ENCODE data around the gene CARD11.

Gene CARD11

DNA sequence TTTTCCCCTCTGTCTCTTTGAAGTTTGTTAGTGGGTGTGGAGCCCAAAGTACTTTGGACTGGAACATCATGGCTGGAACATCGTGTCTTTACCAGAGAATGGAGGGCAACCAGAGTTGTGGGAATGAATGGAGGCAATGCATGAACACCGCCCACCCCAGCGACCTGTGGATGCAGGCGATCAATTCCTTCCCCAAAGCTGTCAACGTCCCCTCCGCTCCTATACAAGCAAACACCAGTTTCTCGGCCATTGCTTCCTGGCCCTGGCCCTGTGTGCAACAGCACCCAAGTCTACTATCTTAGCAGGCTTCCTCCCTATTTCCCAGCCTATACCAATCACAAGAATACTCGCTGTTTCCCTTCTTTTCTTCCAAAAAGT is 62.6 kb downstream of the CARD11 start:
- DNase-seq (ENCODE audit: low read depth), result no peak

DNA sequence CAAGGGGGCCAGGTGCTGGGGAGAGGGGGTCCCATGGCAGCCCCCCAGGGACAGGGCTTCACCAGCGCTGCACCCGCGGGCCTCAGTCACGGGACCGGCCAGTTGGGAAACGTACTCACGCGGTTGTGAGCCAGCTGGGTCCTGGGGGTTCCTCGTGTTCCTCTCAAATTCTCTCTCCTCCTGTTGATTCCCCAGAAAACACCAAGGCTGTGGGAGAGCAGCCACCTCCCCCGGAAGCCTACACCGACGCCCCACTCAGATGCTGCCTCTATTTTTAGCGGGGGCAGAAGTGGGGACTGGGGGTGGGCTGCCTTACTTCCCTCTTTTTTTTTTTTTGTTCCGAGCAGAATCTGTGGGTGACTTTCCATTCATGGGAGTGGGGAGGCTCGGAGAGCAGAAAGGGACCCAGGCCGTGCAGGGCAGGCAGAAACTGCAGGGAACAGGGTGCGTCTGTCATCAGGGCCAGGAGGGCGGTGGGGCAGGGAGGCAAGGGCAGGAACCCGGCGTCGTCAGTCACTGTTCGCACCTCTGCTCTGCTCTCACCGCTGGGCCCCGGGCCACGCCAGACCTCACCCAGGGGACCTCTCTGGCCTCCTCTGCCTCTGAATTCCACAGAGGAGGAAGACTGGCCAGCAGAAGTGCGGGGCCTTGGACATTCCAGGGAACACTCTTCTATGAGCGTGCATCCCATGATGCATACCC is 63.1 kb downstream of the CARD11 start:
- DNase-seq (ENCODE audit: low read depth), result no peak

DNA sequence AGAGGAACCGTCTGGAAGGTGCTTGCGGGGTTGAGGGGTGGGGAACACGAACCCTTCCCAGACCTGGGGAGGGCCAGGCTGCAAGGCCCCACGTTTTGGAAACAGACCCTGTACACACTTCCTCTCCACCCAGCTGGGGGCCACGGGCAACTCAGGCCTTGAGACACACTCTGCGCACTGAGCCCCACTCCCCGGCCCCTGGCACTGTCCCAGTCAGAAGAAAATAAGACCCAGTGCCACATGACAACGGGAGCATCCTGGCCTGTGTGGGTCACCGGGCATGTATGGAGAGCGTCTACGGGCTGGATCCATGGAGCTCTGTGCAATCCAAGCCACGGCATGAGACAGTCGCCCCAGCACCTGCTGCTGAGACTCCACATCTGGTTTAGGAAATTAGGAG is 63.7 kb downstream of the CARD11 start:
- DNase-seq (ENCODE audit: low read depth), result no peak

DNA sequence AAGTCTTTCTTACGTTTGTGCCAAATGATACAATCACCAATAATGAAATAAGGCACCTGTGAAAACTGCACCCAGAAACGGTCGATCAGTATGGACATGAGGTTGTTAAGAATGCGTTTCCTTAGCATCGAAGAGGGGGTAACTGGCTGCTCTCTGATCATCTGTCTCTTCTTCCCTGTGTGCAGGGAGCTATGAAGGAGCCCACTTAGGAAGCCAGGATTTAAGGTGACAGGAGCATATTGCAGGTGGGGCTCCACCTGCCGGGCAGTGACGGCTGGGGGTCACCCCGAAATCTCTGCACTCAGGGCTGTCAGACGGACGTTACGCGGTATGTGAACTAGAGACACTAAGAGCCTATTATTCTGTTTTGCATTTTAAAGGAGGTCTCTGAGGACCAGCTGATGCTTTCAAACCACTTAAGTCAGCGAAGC is 64.5 kb downstream of the CARD11 start:
- no peak for DNase-seq (ENCODE audit: low read depth)

DNA sequence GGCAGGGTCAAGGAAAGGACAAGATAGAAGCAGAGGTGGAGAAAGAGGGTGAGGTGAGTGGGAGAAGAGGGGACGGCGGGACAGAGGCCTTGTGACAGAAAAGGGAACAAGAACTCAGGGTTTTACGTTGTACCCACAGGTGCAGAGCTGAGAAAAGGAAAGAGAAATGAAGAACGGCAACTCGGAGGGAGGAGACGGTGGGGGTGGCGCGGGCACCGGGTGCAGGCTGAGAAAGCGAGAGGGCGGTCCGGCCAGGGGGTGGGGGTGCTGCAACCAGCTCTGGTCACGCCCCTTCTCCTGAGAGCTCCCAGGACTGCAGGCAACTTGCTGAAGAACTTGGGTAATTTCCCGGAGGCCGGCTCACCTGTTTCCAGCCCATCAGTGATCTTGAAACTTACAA is 65.3 kb downstream of the CARD11 start:
- peak; percentile 10 for DNase-seq (ENCODE audit: low read depth)

DNA sequence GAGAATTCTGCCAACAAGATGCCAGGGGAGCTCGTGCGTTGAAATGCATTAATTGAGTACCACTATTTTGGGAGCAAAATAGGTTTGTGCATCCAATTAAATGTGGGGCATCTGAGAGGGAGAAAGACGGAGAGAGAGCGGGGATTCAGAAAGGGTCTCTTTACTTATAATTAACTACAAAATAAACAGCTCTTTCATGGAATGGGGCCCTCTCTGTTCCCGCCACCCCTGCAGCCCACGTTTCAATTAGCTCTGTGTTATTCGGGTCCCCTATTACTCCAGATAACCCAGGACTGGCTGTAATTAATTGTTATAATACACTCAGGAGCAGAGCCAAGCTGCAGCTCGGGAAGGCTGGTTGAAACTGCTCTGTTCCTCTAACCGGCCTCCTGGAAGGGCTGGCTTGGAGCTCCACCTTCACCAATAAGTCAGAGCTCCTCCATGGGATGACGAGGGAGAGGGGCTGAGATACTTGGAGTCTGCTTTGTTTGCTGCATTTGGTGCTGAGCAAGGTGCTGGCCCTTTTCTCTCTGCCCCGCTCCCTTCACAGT is 67.8 kb downstream of the CARD11 start:
- no peak for DNase-seq (ENCODE audit: low read depth)

DNA sequence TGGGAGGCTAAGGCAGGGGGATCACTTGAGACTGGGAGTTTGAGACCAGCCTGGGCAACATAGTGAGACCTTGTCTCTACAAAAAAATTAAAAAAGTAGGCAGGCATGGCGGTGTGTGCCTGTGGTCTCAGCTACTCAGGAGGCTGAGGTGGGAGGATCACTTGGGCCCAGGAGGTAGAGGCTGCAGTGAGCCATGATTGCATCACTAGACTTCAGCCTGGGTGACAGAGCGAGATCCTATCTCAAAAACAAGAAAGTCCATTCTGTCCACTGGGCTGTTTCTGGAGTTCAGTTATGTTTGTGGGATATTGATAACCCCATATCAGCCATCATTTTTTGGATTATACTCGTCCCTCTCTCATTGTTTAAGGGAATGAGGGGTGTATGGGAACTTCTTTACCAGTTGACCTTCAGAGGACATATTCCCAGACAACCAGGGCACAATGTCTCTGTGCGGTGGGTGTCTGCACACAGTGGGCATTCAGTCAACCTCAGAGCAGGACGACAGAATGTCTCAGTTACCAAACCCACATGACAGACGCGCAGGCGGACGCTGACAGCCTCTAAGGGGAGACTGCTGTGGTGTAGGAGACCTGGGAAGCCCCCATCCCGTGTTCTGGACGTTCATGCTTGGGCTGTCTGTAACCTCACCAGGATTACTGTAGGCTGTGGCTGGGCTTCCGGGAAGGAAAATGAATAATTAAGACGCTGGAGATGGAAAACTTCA is 69.4 kb downstream of the CARD11 start:
- DNase-seq (ENCODE audit: low read depth), result no peak

DNA sequence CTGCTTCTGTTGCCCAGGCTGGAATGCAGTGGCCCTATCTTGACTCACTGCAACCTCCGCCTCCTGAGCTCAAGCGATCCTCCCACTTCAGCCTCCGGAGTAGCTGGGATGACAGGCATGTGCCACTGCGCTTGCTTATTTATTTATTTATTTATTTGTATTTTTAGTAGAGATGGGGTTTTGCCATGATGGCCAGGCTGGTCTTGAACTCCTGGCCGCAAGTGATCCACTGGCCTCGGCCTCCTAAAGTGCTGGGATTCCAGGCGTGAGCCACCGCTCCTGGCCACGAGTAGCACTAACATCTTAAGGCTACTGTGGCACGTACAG is 70.9 kb downstream of the CARD11 start:
- DNase-seq (ENCODE audit: low read depth), result no peak

DNA sequence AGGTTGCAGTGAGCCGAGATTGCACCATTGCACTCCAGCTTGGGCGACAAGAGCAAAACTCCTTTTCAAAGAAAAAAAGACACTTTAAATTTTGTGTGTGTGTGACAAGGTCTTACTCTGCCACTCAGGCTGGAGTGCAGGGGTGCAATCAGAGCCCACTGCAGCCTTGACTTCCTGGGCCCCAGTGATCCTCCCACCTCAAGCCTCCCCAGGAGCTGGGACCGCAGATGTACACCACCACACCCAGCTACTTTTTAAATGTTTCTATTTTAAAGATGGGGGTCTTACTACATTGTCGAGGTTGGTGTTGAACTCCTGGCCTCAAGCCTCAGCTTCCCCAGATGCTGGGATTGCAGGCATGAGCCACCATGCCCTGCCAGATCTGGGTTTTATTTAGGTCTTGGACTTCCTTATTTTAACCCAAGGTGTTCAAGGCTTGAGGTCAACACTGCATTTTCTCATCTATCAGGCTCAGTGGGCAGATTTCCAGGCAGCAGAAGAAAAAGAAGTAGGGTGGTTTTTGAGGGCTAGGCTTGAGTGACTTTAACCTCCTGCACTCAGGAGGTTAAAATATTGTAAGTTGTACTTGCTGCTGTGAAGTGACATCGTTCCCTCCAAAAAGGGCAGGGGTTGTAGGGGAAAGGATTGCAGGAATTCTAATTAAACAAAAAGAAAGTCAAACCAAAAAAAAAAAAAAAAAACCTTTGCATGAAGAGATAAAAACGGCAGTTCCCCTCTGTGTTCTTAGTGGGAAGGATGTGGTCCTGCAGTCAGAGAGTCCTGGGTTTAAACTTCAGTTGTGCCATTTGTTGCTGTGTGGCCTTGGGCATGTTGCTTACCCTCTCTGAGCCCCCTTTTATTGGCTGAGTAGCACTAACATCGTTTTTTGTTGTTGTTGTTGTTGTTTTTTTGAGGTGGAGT is 71.5 kb downstream of the CARD11 start:
- DNase-seq (ENCODE audit: low read depth), result no peak

DNA sequence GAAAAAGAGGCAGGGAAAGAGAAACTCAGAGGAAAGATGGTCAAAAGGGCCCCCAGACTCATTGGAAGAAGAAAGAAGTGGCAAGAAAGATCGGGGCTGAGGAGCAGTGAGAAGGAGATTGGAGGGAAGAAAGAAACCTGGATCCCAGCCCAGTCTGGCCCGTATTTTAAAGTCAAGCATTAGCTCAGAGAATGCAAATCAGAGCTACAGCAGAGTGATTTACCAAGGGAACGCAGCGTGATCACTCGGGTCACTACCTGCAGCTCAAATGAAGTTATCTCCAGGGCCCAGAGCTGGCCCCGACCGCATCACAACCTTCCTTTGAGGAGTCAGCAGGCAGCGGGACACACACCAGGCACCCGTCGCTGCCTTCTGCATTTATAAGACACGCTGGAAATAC is 72.8 kb downstream of the CARD11 start:
- no peak for DNase-seq (ENCODE audit: low read depth)

DNA sequence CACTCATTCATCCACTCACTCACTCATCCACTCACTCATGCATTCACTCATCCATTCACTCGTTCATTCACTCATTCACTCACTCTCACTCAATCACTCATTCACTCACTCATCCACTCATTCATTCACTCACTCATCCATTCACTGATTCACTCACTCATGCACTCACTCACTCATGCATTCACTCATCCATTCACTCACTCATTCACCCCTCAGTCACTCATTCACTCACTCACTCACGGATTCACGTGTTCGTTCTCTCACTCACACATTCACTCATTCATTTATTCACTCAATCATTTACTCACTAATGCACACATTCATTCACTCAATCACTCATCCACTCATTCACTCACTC is 73.4 kb downstream of the CARD11 start:
- DNase-seq (ENCODE audit: low read depth), result no peak

DNA sequence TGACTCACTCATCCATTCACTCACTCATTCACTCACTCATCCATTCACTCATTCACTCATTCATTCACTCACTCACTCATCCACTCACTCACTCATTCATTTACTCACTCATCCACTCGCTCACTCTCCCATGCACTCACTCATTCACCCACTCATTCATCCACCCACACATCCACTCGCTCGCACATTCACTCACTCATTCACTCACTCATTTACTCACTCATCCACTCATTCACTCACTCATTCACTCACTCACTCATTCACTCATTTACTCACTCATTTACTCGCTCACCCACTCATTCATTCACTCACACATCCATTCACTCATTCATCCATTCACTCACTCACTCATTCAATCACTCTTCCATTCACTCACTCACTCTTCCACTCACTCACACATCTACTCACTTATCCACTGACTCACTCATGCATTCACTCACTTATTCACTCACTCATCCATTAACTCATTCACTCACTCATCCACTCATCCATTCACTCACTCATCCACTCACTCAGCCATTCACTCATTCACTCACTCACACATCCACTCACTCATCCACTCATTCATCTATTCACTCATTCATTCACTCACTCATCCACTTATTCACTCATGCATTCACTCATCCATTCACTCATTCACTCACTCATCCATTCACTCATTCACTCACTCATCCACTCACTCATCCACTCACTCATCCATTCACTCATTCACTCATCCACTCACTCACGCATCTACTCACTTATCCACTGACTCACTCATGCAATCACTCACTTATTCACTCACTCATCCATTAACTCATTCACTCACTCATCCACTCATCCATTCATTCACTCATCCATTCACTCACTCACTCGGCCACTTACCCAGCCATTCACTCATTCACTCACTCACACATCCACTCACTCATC is 74.0 kb downstream of the CARD11 start:
- no peak for DNase-seq (ENCODE audit: low read depth)

DNA sequence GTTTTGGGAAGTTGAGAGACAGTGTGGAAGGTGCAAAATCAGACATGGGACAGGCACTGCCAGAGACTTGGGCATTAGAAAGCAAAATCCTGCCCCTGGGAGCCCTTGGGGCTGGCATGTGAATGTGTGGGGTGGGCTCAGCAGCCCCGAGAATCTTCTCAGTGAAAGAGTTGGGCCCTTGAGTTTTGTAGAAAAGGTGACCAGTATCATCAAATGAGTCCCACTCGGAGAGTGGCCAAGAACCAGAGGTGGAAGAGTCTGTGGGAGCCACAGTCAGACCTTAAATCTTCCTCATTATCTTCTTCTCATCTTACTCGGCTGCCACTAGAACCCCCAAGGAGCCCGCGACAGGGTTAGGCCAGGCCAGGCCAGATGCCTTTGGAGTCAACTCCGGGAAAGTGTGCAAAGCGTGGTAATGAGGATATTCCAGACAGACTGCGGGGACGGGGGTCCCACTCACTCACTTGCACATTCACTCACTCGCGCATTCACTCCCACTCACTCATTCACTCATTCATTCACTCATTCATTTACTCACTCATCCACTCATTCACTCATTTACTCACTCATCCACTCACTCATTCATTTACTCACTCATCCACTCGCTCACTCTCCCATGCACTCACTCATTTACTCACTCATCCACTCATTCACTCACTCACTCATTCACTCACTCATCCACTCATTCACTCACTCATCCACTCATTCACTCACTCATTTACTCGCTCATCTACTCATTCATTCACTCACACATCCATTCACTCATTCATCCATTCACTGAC is 74.9 kb downstream of the CARD11 start:
- no peak for DNase-seq (ENCODE audit: low read depth)

DNA sequence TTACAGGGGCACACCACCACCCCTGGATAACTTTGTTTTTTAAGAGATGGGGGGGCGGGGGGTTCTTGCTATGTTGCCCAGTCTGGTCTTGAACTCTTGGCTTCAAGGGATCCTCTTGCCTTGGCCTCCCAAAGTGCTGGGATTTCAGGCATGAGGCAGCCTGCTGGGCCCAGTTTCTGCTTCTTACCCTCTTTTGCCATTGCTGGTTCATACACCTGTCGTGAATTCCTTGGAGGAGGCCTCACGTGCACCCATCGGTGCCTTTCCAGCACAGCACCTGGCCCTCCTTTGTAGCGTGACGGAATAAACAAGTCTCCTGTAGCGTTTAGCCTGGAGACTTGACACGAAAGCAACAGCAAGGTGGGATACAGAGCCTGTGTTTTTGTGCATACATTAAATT is 75.5 kb downstream of the CARD11 start:
- DNase-seq (ENCODE audit: low read depth), result no peak

DNA sequence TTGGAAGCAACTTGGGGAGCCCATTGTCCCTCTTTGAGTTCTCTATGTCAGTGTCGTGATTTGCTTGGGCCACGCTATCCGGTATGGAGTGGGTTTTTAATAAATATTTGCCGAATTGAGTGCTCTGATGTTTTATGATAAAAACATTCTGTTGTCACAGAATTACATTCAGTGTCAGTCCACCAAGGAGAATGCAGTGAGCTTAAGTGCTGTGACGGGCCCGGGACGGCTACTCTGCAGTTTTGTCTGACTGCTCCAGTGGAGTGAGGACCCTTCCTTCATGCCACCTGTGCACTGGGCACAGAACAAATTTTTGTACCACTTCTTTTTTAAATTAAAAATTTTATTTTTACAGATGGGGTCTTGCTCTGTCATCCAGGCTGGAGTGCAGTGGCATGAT is 76.0 kb downstream of the CARD11 start:
- DNase-seq (ENCODE audit: low read depth), result no peak

DNA sequence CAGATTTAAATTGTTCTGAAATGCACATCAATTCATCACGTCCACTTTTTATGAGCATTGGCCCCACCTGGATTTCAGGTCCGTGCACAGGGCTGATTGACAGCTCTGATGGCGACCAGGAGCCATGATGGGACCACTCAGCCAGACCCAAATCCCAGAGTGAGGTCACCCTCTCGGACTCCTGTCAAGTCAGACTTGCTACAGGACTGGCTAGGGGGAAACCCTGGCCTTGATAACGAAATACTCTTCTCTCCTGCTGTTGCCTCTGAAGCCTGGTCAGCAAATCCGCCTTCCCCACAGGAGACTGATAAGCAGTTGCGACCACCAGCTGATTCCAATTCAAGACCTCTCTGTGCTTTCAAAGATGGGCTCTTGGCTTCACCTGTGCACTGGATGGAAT is 76.4 kb downstream of the CARD11 start:
- DNase-seq (ENCODE audit: low read depth), result no peak

DNA sequence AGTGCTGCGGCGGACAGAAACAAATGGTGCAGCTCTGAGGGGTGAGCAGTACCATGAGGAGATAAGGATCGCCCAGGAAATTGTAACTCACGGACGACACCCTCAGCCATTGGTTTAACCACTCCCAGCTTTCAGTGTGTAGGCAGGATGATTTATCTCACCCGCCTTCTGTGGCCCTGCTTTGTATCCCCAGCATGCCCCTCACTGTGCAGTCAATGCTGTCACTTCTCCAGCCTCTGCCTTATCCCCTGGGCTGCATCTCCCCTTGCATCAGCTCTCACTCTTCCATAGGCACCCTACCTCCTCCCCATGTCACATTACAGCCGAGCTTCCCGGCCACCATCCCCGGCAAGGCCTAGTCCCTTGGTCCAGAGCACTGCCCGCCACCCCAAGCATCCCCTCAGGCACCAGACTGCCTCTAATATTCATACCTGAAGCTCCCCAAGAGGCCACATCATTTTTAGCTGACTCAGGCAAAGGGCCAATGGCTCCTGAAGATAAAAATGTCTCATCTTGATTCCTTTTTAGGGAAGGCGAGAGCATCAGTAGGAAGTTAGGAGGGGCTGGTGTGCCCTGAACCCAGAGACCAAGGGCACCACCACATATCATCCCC is 77.1 kb downstream of the CARD11 start:
- DNase-seq (ENCODE audit: low read depth), result no peak

DNA sequence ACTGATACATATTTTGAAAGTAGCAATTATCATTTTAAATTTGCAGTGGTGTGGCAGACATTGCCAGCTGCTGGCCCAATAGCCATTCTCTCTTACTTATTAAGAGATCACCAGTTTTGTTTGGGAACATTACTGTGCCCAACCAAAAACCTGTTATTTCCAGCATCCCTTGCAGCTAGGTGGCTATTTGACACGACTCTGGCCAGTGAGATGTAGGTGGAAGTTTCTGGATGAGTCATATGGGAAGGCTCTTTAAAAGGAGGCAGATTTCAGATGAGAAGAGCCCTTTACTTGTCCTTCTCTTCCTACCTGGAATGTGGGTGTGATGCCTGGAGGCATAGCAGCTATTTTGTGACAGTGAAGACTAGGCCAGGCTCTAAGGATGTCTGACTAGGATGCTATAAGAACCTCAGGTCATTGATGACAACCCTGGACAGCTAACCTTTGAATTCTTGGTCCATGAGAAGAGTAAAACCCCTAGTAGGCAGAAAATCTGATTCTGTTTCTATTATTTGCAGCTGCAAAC is 77.9 kb downstream of the CARD11 start:
- no peak for DNase-seq (ENCODE audit: low read depth)

DNA sequence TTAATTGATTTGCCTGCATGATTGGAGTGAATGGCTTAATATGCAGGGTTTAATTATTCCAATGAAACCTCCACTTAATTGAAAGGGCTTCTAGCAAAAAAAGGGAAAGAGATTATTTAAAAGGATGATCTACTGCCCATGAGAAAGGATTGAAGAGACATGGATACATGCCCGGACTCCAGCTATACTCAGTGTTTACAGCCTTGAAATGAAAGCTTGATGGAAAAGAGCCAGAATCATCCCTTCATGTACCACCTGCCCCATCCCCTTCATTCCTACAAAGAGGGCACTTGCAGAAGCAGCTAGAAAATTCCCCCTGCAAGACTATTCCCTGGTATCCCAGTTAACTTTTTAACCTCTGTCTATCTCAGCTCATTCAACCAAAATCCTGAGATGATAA is 78.4 kb downstream of the CARD11 start:
- DNase-seq (ENCODE audit: low read depth), result no peak

DNA sequence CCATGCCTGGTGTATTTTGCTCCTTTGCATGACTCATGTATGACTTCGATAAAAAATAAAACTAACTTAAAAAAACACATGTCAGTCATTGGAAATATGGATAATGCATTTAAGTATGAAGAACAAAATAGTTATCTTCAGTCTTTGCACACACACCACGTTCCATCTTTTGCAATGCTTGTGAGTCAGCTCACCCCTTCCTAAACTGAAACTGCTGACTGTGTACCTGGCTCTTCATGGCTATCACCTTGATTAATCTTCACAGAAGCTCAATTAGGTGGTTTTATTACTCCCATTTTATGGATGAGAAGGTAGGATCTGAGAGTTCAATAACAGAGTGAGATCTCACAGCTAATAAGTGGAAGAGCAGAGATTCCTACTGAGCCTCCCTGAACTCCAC is 79.5 kb downstream of the CARD11 start:
- no peak for DNase-seq (ENCODE audit: low read depth)
